Stimulated activated CD8-positive, alpha-beta memory T cell treated with anti-CD3 and anti-CD28 coated beads, Interleukin-4, amount 100 ng/mL, for 48 hours (primary cell): Measurements from ENCODE around the gene ZBTB1.

Experiments
- DNase-seq: peaks from one replicate; pipeline ENCODE4 v3.0.0-alpha.2; 2020

The ZBTB1 gene

GRCh38 chr14:64504310-64504896 is at the start of gene ZBTB1:
Gene ZBTB1, plus strand, starts transcription at chr14:64504770. Its CDS starts 16,735 bp downstream, at chr14:64521505.
- peak; percentile 90 for DNase-seq

- DNase-seq = no peak
Observed at GRCh38 chr14:64459405-64460136, 45.0 kb upstream of the ZBTB1 start.

- no peak for DNase-seq
Observed at GRCh38 chr14:64461221-64461620, 43.3 kb upstream of the ZBTB1 start.

- no peak for DNase-seq
Observed at GRCh38 chr14:64463195-64463594, 41.4 kb upstream of the ZBTB1 start.

GRCh38 chr14:64463873-64464272 is 40.7 kb upstream of the ZBTB1 start:
- DNase-seq = no peak

- no peak for DNase-seq
Observed at GRCh38 chr14:64464651-64465050, 39.9 kb upstream of the ZBTB1 start.

- DNase-seq = peak; percentile 67
Observed at GRCh38 chr14:64465191-64465822, 39.3 kb upstream of the ZBTB1 start, which contains the start of gene AKAP5. Gene AKAP5, plus strand, starts transcription at chr14:64465499. Its CDS starts 2,896 bp downstream, at chr14:64468395.

GRCh38 chr14:64465831-64466554 is 38.6 kb upstream of the ZBTB1 start:
- DNase-seq = no peak

GRCh38 chr14:64467101-64467500 is 37.5 kb upstream of the ZBTB1 start:
- DNase-seq = no peak

GRCh38 chr14:64467566-64467965 is 37.0 kb upstream of the ZBTB1 start:
- DNase-seq = no peak

GRCh38 chr14:64468451-64468850 is 36.1 kb upstream of the ZBTB1 start:
- no peak for DNase-seq

GRCh38 chr14:64474041-64474440 is 30.5 kb upstream of the ZBTB1 start:
- no peak for DNase-seq

- no peak for DNase-seq
Observed at GRCh38 chr14:64474698-64475097, 29.9 kb upstream of the ZBTB1 start.

- DNase-seq = no peak
Observed at GRCh38 chr14:64475585-64476273, 28.8 kb upstream of the ZBTB1 start.

GRCh38 chr14:64476438-64476837 is 28.1 kb upstream of the ZBTB1 start:
- no peak for DNase-seq

GRCh38 chr14:64478634-64479250 is 25.8 kb upstream of the ZBTB1 start:
- no peak for DNase-seq

GRCh38 chr14:64488590-64489099 is 15.9 kb upstream of the ZBTB1 start:
- no peak for DNase-seq

GRCh38 chr14:64491637-64492036 is 12.9 kb upstream of the ZBTB1 start:
- DNase-seq = no peak

GRCh38 chr14:64493455-64493854 is 11.1 kb upstream of the ZBTB1 start:
- no peak for DNase-seq

- no peak for DNase-seq
Observed at GRCh38 chr14:64495252-64495651, 9.3 kb upstream of the ZBTB1 start.

GRCh38 chr14:64496764-64497163 is 7.8 kb upstream of the ZBTB1 start:
- no peak for DNase-seq

GRCh38 chr14:64500088-64500487 is 4.5 kb upstream of the ZBTB1 start:
- no peak for DNase-seq
